Brain pericyte (primary cell): Measurements from ENCODE around the gene ZWILCH.

Experiments used
- DNase-seq: peaks from one replicate; pipeline ENCODE4 v3.0.0-alpha.2; 2012; ENCODE audit warnings: low read depth, low spot score

ZWILCH gene

DNA sequence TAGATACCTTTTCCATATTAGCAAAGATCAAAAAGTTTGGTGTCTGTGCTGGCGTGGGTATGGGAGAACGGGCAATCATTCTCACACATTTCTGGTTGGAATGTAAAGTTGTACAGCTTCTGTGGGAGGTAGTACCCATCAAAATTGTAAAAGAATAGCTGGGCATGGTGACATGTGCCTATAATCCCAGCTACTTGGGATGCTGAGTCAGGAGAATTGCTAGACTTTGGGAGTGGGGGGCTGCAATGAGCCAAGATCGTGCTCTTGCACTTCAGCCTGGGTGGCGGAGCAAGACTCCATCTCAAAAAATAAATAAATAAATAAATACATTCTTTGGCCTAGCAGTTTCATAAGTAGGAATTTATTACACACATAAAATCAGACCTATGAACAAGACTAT is 37.8 kb downstream of the ZWILCH start:
- no peak for DNase-seq

DNA sequence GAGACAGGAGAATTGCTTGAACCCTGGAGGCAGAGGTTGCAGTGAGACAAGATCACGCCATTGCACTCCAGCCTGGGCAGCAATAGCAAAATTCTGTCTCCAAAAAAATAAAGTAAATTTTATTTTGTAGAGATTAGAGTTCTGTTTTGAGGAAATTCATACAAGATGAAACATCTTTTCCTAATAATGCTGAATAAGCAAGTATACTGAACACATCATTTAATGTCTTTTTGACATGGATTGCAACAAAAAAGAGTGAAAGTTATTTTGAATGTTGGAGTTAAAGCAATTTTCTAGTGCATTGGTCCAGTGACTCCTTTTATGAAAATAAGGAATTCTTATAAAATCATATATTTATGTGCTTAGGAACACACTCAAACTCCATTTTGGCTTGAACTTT is 40.1 kb downstream of the ZWILCH start:
- no peak for DNase-seq

DNA sequence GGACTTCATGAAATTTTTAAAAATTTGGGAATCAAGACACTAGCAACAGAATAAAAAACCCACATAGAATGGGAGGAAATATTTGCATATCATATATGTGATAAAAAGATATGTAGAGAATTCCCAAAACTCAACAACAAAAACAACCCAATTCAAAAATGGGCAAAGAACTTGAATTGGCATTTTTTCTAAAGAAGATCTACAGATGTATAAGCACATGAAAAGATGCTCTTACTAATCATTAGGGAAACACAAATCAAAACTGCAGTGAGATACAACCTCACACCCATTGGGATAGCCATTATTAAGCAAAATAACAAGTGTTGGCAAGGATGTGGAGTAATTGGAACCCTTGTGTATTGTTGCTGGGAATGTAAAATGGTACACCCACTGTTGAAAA is 50.6 kb downstream of the ZWILCH start:
- DNase-seq: no peak

DNA sequence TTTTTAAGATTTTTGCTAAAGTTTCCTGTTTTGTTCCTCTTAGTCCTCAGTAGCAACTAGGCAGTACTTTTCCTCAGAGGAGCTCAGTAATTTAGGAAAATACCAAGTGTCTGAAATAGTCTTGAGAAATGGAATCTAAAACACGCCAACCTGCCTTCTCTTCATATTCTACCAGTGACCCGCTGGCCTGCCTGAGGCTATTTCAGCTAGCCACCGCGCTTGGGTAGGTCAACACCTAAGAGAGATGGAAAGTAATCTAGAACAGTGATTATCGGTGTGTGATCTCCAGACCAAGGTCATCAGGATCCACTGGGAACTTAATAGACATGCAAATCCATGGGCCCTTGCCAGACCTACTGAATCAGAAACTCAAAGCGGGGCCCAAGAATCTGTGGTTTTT is 53.1 kb downstream of the ZWILCH start:
- DNase-seq: no peak

DNA sequence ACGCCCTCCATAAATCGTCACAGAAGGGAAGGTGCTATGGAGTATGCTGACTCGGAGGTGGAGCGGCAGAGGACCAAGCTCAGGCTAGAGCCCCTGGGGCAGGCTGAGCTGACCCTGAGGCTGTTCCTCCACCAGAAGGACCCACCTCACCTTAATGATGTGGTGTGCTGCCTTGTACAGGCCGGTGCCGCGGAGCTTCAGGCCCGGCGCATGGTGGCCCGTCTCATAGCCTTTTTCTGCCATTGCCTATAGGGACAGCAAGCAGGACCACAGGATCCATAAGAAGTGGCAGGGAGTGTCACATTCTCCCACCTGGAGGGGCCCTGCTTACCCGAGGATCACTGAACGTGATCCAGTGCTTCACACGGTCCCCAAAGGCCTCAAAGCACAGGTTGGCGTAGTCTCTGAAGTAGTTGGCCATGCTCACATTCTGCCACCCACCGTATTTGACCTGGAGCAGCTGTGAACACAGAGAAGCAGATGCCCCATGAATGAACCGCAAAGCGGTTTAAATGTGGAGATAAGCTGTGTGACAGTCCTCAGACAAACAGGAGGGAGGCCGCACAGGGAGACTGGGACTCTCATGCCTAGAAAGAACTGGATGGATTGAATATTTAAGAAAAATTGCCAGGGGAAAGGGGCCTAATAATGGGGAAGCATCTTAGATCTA is 55.9 kb downstream of the ZWILCH start:
- no peak for DNase-seq

DNA sequence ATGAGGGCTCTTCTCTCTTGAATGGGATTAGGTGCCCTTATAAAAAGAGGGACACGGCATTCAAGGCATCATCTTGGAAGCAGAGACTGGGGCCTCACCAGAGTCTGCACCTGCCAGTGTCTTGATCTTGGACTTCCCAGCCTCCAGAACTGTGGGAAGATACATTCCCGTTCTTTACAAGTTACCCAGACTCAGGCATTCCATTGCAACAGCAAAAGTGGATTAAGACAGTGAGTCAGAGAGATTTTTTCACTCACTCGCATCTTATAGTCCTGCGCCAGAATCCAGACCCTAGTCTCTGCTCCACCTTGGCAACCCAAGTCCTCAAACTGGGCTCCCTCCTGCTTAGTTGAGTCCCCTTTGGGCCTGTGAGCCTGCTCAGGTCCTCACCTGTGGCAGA is 58.0 kb downstream of the ZWILCH start:
- DNase-seq: no peak

DNA sequence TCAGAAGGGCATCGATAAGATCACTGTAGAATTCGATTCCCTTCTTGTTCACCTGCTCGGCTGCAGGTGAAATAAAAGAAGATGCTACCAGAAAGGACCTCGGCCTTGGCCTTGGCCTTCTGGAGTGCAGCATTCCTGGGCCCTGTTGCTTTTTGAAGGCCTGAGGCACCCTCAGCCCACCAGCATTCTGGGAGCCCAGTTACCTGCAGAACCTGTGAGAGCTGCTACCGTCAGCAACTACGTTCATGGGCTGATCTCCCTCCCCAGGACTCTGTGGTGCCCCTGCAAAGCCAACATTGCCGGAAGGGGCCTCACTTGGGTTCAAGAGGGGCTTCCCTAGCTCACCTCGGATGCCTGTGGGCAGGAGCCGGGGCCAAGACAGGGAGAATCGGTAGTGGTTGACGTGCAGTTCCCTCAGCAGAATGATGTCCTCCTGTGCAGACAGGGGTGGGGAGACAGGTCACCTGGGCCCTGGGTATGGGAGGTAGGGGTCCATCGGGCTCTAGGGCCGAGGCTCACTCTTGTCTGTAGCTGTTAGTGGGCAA is 58.5 kb downstream of the ZWILCH start:
- DNase-seq: no peak

DNA sequence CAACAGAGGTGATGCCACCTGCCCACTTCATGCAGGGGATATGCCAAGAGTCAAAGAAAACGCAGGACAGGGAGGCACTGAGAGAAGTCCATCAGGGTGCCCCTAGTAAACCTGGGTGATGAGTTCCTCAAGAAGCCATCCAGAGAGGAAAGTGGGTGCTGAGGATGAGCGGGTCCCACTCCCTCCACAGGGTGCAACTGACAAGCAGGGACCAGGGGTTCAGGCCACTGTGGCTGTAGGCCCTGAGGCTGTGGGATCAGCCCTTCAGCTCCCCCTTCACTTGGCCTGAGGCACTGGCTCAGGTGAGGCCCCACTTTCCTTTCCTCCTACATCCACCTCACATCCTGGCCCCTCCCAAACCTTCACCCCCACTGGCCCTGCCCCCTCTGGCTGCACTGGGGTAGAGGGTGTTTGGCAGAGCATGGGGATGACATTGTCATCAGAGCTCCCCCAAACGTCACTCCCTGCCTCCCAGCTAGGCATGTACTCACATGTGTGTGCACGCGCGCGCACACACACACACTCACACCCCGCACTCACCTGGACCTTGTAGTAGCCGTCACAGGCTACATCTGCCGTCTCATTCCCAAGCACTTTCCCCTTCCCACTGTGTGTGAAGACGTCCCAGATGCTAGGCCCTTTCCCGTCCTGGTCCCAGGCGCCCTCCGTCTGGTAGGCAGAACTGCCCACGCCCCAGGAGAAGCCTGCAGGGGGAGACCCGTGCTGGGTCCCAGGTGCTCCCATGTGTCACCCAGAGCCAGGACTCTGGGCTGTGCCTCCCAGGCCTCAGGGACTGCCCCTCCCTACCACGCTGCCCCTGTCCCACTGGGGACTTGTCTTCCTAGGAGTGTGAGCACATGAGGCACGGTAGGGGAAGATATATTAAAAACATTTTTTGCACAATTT is 59.3 kb downstream of the ZWILCH start:
- DNase-seq: no peak

DNA sequence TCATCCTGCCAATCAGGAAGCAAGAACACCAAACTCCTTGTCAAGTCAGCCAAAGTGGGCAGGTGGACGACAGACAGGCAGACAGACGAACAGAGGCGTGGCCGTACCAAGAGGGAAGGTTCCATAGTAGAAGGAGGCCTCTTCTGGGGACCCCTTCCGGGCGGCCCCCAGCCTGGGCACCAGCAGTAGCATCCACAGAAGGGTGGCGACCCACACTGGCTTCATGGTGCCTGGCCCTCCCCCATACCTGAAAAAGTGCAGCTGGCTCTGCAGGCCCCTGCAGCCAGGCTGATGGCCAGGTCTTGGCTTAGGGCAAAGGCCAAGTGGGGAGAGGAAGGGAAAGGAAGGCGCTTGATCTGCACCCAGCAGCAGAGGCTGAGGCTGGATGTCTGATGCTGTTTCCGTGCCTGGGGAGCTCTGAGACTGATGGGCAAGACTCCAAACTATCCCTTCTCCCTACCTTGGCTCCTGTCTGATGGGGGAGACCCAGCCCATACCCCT is 60.1 kb downstream of the ZWILCH start:
- no peak for DNase-seq

DNA sequence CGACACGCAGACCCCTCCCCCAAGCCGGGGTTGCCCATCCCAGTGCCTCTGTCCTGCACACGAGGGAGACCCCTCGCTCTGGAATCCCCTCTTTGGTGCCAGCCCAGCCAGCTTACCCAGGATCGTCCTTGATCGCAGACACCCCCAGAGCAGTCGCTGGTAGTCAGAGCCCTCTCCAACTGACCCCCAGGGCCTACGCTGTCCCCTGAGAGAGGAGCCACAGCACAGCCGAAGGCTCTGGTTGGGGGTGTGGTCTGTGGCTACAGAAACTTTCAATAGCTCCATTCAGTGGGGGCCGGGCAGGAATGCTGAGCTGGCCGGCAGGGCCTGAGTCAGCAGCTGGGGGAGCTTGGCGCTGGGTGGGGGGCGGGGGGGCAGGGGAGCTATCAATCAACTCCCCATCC is 60.6 kb downstream of the ZWILCH start, which contains the start of gene LCTL:
LCTL (minus strand) TSS at position 258 of the 404 bp plus-strand sequence. CDS start 633 bp downstream, outside the sequence.
- no peak for DNase-seq

DNA sequence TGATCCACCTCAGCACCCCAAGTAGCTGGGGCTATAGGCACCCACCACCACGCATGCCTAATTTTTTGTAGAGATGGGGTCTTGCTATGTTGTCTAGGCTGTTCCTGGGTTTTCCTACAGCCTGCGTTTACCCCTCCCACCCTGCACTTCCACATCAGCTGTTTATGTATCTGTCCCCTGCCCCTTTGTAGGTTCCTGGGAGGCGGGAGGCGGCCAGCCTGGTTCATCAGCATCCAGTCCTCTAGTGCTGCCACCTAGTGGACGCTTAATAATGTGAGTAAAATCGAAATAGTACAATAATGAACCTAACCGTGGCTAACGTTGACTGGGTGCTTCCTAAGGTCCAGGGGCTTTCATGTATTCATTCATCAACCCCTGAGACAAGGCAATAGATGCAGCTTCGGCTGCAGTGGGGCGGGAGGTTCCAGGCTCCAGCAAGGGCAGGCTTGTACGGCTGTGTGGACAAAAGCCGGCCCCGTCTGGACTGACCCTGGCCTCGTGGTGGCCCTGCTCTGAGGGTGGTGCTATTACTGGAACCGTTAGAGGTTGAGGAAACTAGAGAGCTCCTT is 61.9 kb downstream of the ZWILCH start:
- peak; percentile 30 for DNase-seq

DNA sequence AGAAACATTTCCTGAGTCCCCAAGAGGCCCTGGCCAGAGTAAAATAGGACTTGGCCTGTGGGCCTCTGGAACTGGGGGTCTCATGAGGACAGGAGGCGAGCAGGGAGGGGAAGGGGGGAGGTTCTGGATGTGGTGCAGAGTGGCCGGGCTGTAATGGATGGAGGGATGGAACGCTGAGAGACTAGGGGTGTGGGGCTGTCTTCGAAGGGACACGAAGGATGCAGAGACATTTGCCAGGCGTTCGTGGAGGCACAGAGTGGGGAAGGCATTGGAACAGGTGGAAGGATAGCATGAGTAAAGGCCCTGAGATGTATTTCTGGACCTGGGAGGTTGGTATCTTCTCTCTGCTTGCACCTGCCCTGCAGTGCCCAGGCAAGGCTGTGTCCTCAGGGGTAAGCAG is 62.8 kb downstream of the ZWILCH start:
- no peak for DNase-seq

DNA sequence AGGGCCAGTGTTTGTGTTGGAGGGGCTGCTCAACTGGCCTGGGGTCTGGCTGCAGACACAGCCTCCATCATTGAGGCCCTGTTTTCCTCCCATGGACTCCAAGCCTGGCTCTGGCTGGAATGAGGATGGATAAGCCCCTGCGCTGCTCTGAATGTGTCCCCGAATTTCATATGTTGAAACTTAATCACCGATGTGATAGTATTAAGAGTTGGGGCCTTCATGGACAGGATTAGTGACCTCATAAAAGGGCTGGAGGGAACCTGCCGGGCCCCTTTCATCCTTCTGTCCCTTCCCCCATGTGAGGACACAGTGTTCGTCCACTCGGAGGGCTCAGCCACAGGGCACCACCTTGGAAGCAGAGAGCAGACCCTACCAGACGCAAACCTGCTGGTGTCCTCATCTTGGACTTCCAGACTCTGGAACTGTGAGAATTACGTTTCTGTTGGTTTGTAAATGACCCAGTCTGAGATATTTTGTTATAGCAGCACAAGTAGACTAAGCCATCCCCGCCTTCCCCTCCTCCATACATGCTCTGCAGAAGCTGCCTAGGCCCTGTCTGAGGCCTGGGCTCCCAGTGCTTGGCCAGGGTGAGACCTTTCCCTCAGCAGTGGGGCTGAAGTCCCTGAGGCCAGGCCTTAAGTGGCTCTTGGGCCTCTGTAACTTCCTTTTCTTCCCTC is 64.5 kb downstream of the ZWILCH start:
- DNase-seq: no peak

DNA sequence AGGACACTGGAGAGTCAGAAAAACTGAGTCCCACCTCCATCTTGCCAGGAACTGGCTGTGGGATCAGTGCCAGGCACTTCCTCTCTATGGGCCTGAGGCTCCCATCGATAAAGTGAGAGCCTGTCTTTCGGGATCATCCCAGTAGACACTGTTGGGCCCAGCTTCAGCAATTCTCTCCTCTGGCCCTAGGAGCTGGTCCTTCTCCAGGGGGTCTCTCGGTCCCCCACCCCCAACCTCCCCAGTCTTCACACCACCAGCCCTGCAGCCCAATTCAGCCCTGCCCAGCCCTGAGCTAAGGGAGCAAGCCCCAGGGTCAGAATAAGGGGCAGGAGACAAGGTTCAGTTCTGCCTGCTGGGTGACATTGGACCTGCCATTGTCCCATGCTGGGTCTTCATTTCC is 65.2 kb downstream of the ZWILCH start:
- no peak for DNase-seq

DNA sequence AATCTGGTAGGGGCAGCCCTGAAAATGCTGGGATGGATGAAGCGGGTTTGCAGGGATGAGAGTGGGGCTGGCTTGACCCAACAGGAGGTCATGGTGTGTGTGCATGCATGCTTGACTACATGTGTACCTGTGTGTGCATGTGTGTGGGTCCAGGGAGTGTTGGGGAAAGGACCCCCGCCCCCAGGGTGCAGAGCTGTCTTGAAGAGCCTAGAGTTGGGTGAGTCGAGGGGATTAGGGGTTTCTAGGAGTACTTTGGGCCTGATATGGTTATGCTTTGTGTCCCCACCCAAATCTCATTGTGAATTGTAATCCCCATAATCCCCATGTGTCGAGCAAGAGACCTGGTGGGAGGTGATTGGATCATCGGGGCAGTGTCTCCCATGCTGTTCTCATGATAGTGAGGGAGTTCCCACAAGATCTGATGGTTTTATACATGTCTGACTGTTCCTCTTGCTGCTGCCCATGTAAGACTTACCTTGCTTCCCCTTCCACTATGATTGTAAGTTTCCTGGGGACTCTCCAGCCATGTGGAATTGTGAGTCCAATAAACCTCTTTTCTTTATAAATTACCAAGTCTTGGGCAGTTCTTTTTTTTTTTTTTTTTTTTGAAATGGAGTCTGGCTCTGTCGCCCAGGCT is 65.8 kb downstream of the ZWILCH start:
- no peak for DNase-seq

DNA sequence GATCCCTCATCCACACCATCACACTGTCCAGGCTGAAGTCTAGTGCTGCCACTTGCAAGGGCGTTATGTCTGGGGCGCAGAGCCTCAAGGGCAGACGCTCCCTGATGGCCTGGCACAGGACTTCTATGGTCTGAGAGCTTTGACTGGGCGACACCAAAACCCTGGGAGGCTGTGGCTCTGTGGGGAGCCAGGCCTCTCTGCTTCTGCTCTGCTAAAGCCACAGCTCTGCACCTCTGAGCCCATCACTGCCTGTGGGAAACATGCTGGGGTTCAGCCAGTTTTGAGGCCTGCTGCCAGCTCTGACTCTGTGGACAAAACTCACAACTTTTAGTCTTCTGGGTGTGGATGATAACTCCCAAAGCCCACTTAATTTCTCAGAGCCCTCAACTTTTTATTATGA is 67.0 kb downstream of the ZWILCH start:
- DNase-seq: no peak

DNA sequence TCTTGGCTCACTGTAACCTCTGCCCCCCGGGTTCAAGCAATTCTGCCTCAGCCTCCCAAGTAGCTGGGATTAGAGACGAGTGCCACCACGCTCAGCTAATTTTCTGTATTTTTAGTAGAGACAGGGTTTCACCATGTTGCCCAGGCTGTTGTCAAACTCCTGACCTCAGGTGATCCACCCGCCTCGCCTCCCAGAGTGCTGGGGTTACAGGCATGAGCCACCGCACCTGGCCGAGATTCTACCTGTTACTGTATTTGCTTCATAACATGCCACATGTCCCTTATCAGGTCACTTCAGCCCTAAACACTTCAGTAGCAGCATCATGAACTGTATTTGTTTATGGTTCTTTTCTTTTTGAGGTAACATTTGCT is 68.2 kb downstream of the ZWILCH start:
- DNase-seq: no peak

DNA sequence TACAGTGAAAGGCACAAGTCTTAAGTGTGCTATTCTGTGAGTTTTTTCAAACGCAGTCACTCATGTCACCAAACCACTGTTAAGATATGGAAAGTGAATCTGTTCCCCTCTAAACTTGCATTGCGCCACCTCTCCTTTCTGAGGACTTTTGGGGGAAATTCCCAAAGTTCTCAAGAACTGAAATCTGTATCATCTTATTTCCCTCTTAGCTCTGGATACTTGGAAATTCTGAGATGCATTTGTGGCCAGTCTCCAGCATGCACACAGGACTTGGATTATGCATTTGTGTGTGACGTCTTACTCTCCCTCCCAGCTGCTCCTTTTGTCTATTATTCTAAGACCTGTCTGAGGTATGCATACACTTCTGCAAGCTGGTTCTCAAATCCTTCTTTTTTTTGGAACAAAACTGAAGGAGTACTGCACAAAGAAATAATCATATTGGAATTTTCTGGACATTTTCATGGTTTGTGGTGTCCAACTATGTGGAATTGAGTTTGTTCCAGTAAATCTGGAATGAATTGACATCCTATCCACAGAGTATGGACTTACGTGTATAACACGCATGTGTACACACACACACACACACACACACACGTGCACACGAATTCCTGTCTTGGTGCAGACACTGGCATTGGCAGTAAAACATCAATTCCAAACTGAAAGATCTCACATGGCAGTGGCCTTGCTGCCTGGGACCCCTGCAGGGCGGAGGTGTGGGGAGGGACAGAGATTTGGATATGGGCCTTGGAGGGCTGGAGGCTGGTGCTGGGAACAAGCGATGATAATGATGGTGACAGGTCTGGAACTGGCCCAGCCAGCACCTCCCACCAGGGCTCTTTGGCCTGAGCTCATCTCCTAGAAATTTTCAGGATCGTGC is 68.8 kb downstream of the ZWILCH start:
- no peak for DNase-seq

DNA sequence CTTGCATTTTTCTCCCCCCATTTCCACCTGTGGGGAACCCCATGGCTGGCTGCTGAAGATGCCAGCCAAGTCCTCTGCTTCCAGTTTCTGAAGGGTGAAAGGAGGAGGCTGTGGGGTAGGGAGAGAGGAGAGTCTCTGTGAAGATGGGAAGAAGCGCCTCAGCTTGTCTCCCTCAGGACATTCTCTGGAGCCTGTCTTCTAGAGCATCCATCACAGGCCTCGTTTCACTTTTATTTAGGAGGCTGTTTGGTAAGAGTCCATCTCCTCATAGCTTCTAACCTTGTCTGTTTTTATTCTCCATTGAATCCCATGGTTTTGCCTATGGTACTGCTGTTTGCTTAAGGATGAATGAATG is 69.4 kb downstream of the ZWILCH start:
- DNase-seq: no peak

DNA sequence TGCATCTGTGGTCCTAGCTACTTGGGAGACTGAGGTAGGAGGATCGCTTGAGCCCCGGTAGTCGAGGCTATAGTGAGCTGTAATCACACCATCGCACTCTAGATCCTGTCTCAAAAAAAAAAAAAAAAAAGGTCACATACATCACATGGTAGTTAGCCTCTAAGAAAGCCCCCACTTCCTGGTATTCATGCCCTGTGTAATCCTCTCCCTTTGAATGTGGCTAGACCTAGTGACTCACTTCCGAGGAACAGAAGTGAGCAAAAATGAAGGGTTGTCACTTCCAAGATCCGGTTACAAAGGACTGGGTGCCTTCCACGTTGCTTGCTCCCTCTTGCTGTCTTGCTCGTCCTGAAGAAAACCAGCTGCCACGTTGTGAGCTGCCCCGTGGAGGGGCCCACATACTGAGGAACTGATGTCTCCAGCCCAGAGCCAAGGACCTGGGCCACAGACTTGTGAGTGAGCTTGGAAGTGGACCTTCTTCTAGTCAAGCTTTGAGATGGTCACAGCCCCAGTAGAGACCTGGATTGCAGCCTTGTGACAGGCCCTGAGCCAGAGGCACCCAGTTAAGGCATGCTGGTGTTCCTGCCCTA is 73.3 kb downstream of the ZWILCH start:
- DNase-seq: no peak
